ENCODE results near the gene TMEM151B. TPM values are rescaled to one million over a fixed set of nuclear protein-coding genes. Genes with fewer than 3 reads are reported as not detected.

Gene TMEM151B
- total and polyA plus RNA-seq, 2 of the 13 experiments (the other 11 are each of a cell fraction or from before 2014, with no cell fraction given): not detected

DNA sequence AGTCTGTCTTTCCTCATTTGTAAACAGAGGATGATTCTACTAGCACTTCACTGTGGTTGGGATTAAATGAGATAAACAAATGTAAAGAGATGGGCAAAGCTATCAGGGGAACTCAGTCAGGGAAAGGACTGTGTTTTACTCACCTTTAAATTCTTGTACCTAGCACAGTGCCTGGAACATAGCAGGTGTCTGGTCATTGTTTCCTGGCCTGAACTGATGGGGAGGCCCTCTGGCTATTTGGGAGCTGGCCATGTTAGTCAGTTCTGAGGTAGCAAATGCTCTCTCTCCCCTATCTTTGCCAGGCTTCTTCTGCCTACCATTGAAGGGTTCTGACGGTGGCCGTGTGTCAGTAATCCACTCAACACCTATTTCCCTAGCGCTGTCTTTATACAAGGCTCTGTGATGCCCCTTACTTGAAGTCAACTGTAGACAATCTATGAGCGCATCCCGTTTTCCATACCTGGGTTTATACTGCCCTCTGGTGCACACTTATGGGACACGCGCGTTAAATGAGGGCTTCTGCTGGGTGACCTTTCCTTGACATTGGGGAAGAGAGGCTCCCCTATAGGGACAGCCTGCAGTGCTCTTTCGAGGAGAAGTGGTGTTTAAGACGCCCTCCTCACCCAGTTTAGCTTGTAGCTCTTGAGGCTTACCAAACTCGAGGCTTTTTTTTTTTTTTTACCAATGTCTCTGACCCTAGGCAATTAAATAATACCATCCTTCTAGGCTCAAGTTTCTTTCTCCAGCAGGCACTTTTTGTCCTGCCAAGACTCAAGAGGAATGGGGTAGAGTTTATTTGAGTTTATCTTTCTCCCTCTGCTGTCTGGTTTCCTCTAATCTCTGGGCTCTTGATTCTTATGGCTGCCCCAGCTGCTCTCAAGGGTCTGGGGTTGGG lies 68.2 kb downstream of the TMEM151B start (continued):
- TF ChIP-seq HCFC1 (IDR thresholded peaks at IDR 0.05; ENCODE audit: low read depth, low read length) (no peak), ZNF878 (CRISPR knock-in tag; IDR thresholded peaks at IDR 0.05) (no peak), TSC22D2 (CRISPR knock-in tag; IDR thresholded peaks at IDR 0.05; ENCODE audit: borderline replicate concordance) (no peak), ZFYVE20 (CRISPR knock-in tag; IDR thresholded peaks at IDR 0.05; ENCODE audit: borderline replicate concordance, low read depth) (no peak), PITX1 (CRISPR knock-in tag; IDR thresholded peaks at IDR 0.05) (0 out of 2 replicates have a peak, but pooled peaks have one; percentile 19), POLR2A (IDR thresholded peaks at IDR 0.05; ENCODE audit: insufficient read depth in 1 of 2, low read depth in 2 of 2, low read length in 2 of 2) (no peak), SAFB2 (CRISPR knock-in tag; IDR thresholded peaks at IDR 0.05; ENCODE audit: borderline replicate concordance, low read depth) (no peak), ZNF552 (CRISPR knock-in tag; IDR thresholded peaks at IDR 0.05; ENCODE audit: borderline replicate concordance) (no peak), TCF7L2 (IDR thresholded peaks at IDR 0.05; ENCODE audit: low read depth, low read length) (no peak), MXI1 (IDR thresholded peaks at IDR 0.05; ENCODE audit: borderline replicate concordance, low read depth, low read length) (no peak), JUNB (CRISPR knock-in tag; IDR thresholded peaks at IDR 0.05; ENCODE audit: borderline replicate concordance) (no peak), ZNF225 (CRISPR knock-in tag; IDR thresholded peaks at IDR 0.05) (no peak), SMC3 (IDR thresholded peaks at IDR 0.05; ENCODE audit: low read length) (peak; percentile 95), TBX2 (CRISPR knock-in tag; IDR thresholded peaks at IDR 0.05; ENCODE audit: borderline replicate concordance) (peak; percentile 45), CHD2 (IDR thresholded peaks at IDR 0.05; ENCODE audit: low read depth, low read length) (no peak)
- TF ChIP-seq, protein P1, sequence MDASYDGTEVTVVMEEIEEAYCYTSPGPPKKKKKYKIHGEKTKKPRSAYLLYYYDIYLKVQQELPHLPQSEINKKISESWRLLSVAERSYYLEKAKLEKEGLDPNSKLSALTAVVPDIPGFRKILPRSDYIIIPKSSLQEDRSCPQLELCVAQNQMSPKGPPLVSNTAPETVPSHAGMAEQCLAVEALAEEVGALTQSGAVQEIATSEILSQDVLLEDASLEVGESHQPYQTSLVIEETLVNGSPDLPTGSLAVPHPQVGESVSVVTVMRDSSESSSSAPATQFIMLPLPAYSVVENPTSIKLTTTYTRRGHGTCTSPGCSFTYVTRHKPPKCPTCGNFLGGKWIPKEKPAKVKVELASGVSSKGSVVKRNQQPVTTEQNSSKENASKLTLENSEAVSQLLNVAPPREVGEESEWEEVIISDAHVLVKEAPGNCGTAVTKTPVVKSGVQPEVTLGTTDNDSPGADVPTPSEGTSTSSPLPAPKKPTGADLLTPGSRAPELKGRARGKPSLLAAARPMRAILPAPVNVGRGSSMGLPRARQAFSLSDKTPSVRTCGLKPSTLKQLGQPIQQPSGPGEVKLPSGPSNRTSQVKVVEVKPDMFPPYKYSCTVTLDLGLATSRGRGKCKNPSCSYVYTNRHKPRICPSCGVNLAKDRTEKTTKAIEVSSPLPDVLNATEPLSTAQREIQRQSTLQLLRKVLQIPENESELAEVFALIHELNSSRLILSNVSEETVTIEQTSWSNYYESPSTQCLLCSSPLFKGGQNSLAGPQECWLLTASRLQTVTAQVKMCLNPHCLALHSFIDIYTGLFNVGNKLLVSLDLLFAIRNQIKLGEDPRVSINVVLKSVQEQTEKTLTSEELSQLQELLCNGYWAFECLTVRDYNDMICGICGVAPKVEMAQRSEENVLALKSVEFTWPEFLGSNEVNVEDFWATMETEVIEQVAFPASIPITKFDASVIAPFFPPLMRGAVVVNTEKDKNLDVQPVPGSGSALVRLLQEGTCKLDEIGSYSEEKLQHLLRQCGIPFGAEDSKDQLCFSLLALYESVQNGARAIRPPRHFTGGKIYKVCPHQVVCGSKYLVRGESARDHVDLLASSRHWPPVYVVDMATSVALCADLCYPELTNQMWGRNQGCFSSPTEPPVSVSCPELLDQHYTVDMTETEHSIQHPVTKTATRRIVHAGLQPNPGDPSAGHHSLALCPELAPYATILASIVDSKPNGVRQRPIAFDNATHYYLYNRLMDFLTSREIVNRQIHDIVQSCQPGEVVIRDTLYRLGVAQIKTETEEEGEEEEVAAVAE (CRISPR knock-in tag; IDR thresholded peaks at IDR 0.05; ENCODE audit: borderline replicate concordance): 0 out of 2 replicates have a peak, but pooled peaks have one; percentile 55
- TF ChIP-seq, protein P2, sequence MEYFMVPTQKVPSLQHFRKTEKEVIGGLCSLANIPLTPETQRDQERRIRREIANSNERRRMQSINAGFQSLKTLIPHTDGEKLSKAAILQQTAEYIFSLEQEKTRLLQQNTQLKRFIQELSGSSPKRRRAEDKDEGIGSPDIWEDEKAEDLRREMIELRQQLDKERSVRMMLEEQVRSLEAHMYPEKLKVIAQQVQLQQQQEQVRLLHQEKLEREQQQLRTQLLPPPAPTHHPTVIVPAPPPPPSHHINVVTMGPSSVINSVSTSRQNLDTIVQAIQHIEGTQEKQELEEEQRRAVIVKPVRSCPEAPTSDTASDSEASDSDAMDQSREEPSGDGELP (IDR thresholded peaks at IDR 0.05; ENCODE audit: borderline replicate concordance, low read depth): no peak
- TF ChIP-seq, protein P3, sequence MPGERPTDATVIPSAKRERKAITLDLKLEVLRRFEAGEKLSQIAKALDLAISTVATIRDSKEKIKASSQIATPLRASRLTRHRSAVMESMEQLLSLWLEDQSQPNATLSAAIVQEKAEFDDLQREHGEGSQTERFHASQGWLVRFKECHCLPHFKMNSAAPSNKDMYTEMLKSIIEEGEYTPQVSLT (CRISPR knock-in tag; IDR thresholded peaks at IDR 0.05; ENCODE audit: borderline replicate concordance, low read depth): no peak
- TF ChIP-seq, protein P4, sequence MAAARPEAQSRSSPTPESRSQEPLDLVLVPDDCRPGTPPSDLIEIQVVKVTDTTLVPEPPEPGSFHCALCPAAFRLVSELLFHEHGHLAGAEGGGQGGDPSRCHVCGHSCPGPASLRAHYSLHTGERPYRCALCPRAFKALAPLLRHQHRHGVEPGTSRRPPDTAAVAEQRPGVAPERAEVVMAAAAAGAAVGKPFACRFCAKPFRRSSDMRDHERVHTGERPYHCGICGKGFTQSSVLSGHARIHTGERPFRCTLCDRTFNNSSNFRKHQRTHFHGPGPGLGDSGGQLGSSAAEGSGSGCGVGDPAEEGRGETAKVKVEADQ (CRISPR knock-in tag; IDR thresholded peaks at IDR 0.05; ENCODE audit: borderline replicate concordance): 0 out of 2 replicates have a peak, but pooled peaks have one; percentile 42
- TF ChIP-seq, protein P5, sequence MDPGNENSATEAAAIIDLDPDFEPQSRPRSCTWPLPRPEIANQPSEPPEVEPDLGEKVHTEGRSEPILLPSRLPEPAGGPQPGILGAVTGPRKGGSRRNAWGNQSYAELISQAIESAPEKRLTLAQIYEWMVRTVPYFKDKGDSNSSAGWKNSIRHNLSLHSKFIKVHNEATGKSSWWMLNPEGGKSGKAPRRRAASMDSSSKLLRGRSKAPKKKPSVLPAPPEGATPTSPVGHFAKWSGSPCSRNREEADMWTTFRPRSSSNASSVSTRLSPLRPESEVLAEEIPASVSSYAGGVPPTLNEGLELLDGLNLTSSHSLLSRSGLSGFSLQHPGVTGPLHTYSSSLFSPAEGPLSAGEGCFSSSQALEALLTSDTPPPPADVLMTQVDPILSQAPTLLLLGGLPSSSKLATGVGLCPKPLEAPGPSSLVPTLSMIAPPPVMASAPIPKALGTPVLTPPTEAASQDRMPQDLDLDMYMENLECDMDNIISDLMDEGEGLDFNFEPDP (CRISPR knock-in tag; conservative IDR thresholded peaks at IDR 0.05): 0 out of 2 replicates have a peak, but pooled peaks have one; percentile 65

Data from HepG2 (cell line).